Type B pancreatic cell (in vitro differentiated cells): ENCODE measurements around the gene SIK3. TPM values are rescaled to one million over a fixed set of nuclear protein-coding genes. Genes with fewer than 3 reads are reported as not detected.
A peak's percentile ranks its signal among the peaks of the same experiment; 100 is the strongest.

Source experiments
- DNase-seq: peaks from one replicate; pipeline ENCODE4 v3.0.0; 2021; ENCODE audit warnings: mixed read lengths; ENCODE audit not compliant: unreplicated experiment; ENCODE audit errors: extremely low spot score
- H3K27ac Mint-ChIP-seq: 2 replicates; pipeline ENCODE4 v1.8.0; 2021; ENCODE audit warnings: mild to moderate bottlenecking, mixed read lengths
- H3K27me3 Mint-ChIP-seq: 2 replicates; pipeline ENCODE4 v1.8.0; 2021; ENCODE audit warnings: mixed read lengths
- H3K36me3 Mint-ChIP-seq: 2 replicates; pipeline ENCODE4 v1.8.0; 2021; ENCODE audit warnings: mixed read lengths
- H3K4me1 Mint-ChIP-seq: one replicate; pipeline ENCODE4 v1.8.0; 2021; ENCODE audit warnings: mixed read lengths; ENCODE audit not compliant: unreplicated experiment
- H3K4me3 Mint-ChIP-seq: 2 replicates; pipeline ENCODE4 v1.8.0; 2021; ENCODE audit warnings: mild to moderate bottlenecking, mixed read lengths
- H3K9me3 Mint-ChIP-seq: 2 replicates; pipeline ENCODE4 v1.8.0; 2021; ENCODE audit warnings: mixed read lengths
- total RNA-seq: library from RNA; stranded (reverse); gene quantifications from 2 replicates; pipeline ENCODE4 v1.2.1, GENCODE V29; 2021; ENCODE audit warnings: low replicate concordance
- TF ChIP-seq, protein P1 (sequence below): fragments of 200-600 bp; sonication (generic); conservative IDR thresholded peaks from 2 replicates; pipeline ENCODE4 v1.5.0; 2021; ENCODE audit warnings: antibody characterized with exemption, mild to moderate bottlenecking

Gene SIK3
- total RNA-seq, 1 donor from 2014 or later = 39.9 TPM

DNA sequence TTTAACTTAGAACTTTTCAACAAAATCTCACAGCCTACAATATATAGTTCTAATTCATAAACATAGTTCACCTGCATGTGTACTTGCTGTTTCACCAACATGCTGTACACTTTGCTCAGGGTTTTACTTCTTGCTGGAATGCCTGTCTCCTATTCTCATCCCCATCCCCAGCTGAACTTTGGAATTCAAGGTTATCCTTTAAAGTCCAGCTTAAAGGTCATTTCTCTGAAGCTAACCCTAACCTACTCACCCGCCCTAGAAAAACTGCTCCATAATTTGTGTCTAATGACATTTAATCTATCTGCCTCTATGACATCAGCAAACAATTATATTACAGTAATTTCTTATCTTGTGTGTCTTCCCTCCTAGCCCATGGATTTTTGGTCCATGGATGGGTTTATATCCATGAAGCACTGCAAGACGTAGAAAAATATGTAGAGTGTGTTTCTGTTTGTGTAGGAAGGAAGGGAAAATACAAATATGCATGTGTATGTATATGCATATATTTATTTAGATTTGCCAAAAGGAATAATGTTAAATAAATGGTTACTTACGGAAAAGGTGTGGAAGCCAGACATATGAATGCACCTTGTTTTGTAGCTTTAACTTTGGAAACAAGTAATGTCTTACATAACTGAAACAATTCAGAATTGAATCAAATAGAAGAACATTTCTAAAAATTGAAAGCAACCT is 161.3 kb downstream of the SIK3 start:
- Mint-ChIP-seq H3K4me1 (peaks cover 5% of the 10 kb centered on the region), H3K4me3 (no peak overlapping the region), H3K27me3 (no peaks in the 10 kb centered on the region), H3K9me3 (peaks cover 3% of the 10 kb centered on the region), H3K27ac (no peak overlapping the region), H3K36me3 (peaks cover 22% of the 10 kb centered on the region)
- DNase-seq = no peak
- TF ChIP-seq, protein P1, sequence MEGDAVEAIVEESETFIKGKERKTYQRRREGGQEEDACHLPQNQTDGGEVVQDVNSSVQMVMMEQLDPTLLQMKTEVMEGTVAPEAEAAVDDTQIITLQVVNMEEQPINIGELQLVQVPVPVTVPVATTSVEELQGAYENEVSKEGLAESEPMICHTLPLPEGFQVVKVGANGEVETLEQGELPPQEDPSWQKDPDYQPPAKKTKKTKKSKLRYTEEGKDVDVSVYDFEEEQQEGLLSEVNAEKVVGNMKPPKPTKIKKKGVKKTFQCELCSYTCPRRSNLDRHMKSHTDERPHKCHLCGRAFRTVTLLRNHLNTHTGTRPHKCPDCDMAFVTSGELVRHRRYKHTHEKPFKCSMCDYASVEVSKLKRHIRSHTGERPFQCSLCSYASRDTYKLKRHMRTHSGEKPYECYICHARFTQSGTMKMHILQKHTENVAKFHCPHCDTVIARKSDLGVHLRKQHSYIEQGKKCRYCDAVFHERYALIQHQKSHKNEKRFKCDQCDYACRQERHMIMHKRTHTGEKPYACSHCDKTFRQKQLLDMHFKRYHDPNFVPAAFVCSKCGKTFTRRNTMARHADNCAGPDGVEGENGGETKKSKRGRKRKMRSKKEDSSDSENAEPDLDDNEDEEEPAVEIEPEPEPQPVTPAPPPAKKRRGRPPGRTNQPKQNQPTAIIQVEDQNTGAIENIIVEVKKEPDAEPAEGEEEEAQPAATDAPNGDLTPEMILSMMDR = no peak

DNA sequence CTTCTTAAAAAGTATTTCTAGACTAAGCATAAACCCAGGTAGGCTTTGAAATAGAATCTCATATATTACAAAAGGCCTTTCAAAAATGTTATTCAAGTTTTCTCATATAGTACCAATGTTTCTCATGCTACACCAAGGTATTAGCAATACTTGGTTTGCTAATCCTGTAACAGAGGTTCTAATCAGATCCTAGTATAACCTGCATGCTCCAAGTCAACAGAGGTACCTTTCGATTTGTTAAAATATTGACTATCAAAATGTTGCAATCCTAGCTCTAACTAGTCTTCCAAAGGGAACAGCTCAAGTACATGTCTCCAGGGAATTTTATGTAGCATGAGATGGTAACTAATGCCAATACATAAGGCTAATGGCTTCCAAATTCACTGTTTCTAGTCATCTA is 162.7 kb downstream of the SIK3 start:
- H3K27me3 Mint-ChIP-seq = no peaks in the 10 kb centered on the region
- no peak overlapping the region for H3K27ac Mint-ChIP-seq
- H3K4me1 Mint-ChIP-seq = peaks cover 19% of the 10 kb centered on the region
- no peak for DNase-seq
- H3K9me3 Mint-ChIP-seq = peaks cover 3% of the 10 kb centered on the region
- no peak overlapping the region for H3K4me3 Mint-ChIP-seq
- H3K36me3 Mint-ChIP-seq = peaks cover 22% of the 10 kb centered on the region
- TF ChIP-seq, protein P1 = no peak

DNA sequence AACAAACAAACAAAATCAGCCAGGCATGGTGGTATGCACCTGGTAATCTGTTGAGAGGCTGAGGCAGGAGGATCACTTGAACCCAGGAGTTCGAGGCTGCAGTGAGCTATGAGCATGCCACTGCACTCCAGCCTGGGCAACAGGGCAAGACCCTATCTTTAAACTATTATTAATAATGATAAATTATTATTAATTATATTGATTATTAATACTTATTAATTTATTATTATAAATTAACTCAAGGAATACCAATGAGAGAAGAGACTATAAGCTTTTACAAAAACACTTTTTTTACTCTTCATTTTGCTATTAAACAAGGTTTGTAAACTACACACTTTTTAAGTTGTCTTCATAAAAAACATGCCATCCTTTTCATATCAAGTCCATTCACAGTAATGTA is 163.1 kb downstream of the SIK3 start:
- Mint-ChIP-seq H3K27ac (no peak overlapping the region), H3K4me1 (peaks cover 23% of the 10 kb centered on the region)

DNA sequence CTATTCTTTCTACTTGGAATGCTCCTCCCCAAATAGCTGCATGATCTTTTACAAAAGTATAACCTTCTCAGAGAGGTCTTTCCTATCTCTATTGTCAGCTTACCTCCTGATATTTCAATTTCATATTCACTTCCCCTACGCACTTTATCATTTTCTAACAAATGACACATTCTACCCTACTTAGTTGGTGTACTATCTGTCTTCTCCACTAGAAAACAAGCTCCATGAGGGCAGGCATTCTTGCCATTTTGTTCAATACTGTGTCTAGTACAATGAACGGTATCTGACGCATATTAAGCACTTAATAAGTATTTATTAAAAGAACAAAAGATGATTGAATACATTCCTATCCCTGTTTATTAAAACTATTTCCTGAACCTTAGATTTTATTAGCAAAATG is 164.3 kb downstream of the SIK3 start:
- H3K36me3 Mint-ChIP-seq = peaks cover 19% of the 10 kb centered on the region
- no peak overlapping the region for H3K27ac Mint-ChIP-seq
- no peaks in the 10 kb centered on the region for H3K27me3 Mint-ChIP-seq
- H3K4me3 Mint-ChIP-seq = no peak overlapping the region
- H3K9me3 Mint-ChIP-seq = peaks cover 3% of the 10 kb centered on the region
- peaks cover 31% of the 10 kb centered on the region for H3K4me1 Mint-ChIP-seq
- no peak for DNase-seq
- TF ChIP-seq, protein P1 = no peak

More for the DNA sequence above, 163.1 kb downstream of the SIK3 start:
- DNase-seq = no peak
- H3K4me3 Mint-ChIP-seq = no peak overlapping the region
- H3K9me3 Mint-ChIP-seq = peaks cover 3% of the 10 kb centered on the region
- peaks cover 22% of the 10 kb centered on the region for H3K36me3 Mint-ChIP-seq
- TF ChIP-seq, protein P1 = no peak
- no peaks in the 10 kb centered on the region for H3K27me3 Mint-ChIP-seq

DNA sequence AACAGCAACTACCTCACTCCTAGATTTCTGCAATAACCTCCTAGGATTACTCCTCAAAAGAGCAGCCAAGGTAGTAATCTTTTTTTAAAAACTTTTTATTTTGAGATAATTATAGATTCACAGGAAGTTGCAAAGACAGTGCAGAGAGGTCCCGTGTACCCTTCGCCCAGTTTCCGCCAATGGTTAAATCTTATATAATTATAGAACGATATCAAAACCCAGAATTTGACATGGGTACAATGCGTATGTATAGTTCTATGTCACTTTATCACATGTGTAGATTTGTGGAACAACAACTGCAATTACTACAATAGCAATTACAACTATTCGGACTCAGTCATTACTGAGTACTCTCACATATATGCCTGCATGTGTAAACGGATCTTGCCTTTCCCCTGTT is 166.0 kb downstream of the SIK3 start:
- H3K27ac Mint-ChIP-seq = peak overlapping the region; percentile 39
- H3K4me1 Mint-ChIP-seq = peaks cover 41% of the 10 kb centered on the region
- TF ChIP-seq, protein P1 = no peak
- H3K9me3 Mint-ChIP-seq = peaks cover 3% of the 10 kb centered on the region
- no peak for DNase-seq
- H3K4me3 Mint-ChIP-seq = no peak overlapping the region
- no peaks in the 10 kb centered on the region for H3K27me3 Mint-ChIP-seq
- H3K36me3 Mint-ChIP-seq = peaks cover 20% of the 10 kb centered on the region
